Fibroblast of skin of back (primary cell): Measurements from ENCODE around the gene FOSL2.
A peak's percentile ranks its signal among the peaks of the same experiment; 100 is the strongest.

Source experiments
- DNase-seq: peaks from one replicate; pipeline ENCODE4 v3.0.0-alpha.2; 2013

FOSL2 gene

GRCh38 chr2:28434600-28434989 lies 41.9 kb downstream of the FOSL2 start:
- no peak for DNase-seq

GRCh38 chr2:28435241-28435640 lies 42.6 kb downstream of the FOSL2 start:
- no peak for DNase-seq

- DNase-seq: no peak
Observed at GRCh38 chr2:28435814-28436351, 43.2 kb downstream of the FOSL2 start.

- no peak for DNase-seq
Observed at GRCh38 chr2:28436525-28437051, 43.9 kb downstream of the FOSL2 start.

GRCh38 chr2:28437149-28437835 lies 44.6 kb downstream of the FOSL2 start:
- no peak for DNase-seq

- DNase-seq: no peak
Observed at GRCh38 chr2:28437918-28438317, 45.3 kb downstream of the FOSL2 start.

- no peak for DNase-seq
Observed at GRCh38 chr2:28438532-28439063, 45.9 kb downstream of the FOSL2 start.

- DNase-seq: no peak
Observed at GRCh38 chr2:28439127-28439526, 46.5 kb downstream of the FOSL2 start.

GRCh38 chr2:28439763-28440162 lies 47.1 kb downstream of the FOSL2 start:
- DNase-seq: no peak

GRCh38 chr2:28442328-28442727 lies 49.7 kb downstream of the FOSL2 start:
- no peak for DNase-seq

- DNase-seq: no peak
Observed at GRCh38 chr2:28444956-28445355, 52.3 kb downstream of the FOSL2 start.

GRCh38 chr2:28445448-28446258 lies 53.0 kb downstream of the FOSL2 start:
- DNase-seq: peak; percentile 99

GRCh38 chr2:28446531-28446930 lies 53.9 kb downstream of the FOSL2 start:
- no peak for DNase-seq

GRCh38 chr2:28447086-28447485 lies 54.4 kb downstream of the FOSL2 start:
- no peak for DNase-seq

GRCh38 chr2:28447943-28448792 lies 55.5 kb downstream of the FOSL2 start:
- peak; percentile 82 for DNase-seq

GRCh38 chr2:28448793-28449100 lies 56.1 kb downstream of the FOSL2 start:
- no peak for DNase-seq

- DNase-seq: no peak
Observed at GRCh38 chr2:28449126-28449487, 56.4 kb downstream of the FOSL2 start.

GRCh38 chr2:28449488-28450395 lies 57.1 kb downstream of the FOSL2 start:
- peak; percentile 62 for DNase-seq

GRCh38 chr2:28450901-28451565 lies 58.4 kb downstream of the FOSL2 start:
- no peak for DNase-seq

GRCh38 chr2:28451793-28452533 lies 59.3 kb downstream of the FOSL2 start:
- no peak for DNase-seq
